Stimulated activated CD4-positive, alpha-beta T cell treated with anti-CD3 and anti-CD28 coated beads, TNF-alpha, amount 100 ng/mL, for 48 hours (primary cell): ENCODE measurements around the gene BAHCC1.

Experiments
- DNase-seq, 3 donors: peaks; one replicate each; pipeline ENCODE4 v3.0.0-alpha.2; 2020; ENCODE audit warnings: low read depth in 3 of 3

The BAHCC1 gene

GRCh38 chr17:81386646-81387099 is 8.6 kb upstream of the BAHCC1 start:
- DNase-seq: no peak

GRCh38 chr17:81387100-81388090 is 7.9 kb upstream of the BAHCC1 start:
- DNase-seq: peak in 1 of 3 donors; percentile 38

GRCh38 chr17:81388091-81388611 is 7.1 kb upstream of the BAHCC1 start:
- DNase-seq: no peak

GRCh38 chr17:81388612-81389367 is 6.5 kb upstream of the BAHCC1 start:
- no peak for DNase-seq

- DNase-seq: no peak
Observed at GRCh38 chr17:81389585-81389984, 5.7 kb upstream of the BAHCC1 start.

GRCh38 chr17:81390029-81390872 is 5.0 kb upstream of the BAHCC1 start:
- DNase-seq: no peak

GRCh38 chr17:81390873-81391255 is 4.4 kb upstream of the BAHCC1 start:
- DNase-seq: no peak

- DNase-seq: no peak
Observed at GRCh38 chr17:81391293-81391935, 3.8 kb upstream of the BAHCC1 start.

GRCh38 chr17:81391936-81392908 is 3.0 kb upstream of the BAHCC1 start:
- no peak for DNase-seq

- no peak for DNase-seq
Observed at GRCh38 chr17:81392909-81393654, 2.2 kb upstream of the BAHCC1 start.

- peak; percentile 74 to 85 (median 75) for DNase-seq
Observed at GRCh38 chr17:81393684-81394376, 1.4 kb upstream of the BAHCC1 start.

- no peak for DNase-seq
Observed at GRCh38 chr17:81394377-81394920, 808 bp upstream of the BAHCC1 start.

- DNase-seq: no peak
Observed at GRCh38 chr17:81395600-81396277, 482 bp downstream of the BAHCC1 start.

- DNase-seq: no peak
Observed at GRCh38 chr17:81396278-81396721, 1.0 kb downstream of the BAHCC1 start.

GRCh38 chr17:81396722-81397313 is 1.6 kb downstream of the BAHCC1 start:
- DNase-seq: no peak

- DNase-seq: no peak
Observed at GRCh38 chr17:81397314-81398175, 2.3 kb downstream of the BAHCC1 start.
